NCI-H146 (cell line): Measurements from ENCODE around the gene SLC25A38.
"Not testable (repeated sequence)": the region's sequence is repeated elsewhere in the genome, so short reads cannot be mapped to it uniquely, and the experiment has no call there.

Experiments used
- DNase-seq: peaks from one replicate; lab custom pipeline; 2025; lab: John Stamatoyannopoulos, UW

The SLC25A38 gene

DNA sequence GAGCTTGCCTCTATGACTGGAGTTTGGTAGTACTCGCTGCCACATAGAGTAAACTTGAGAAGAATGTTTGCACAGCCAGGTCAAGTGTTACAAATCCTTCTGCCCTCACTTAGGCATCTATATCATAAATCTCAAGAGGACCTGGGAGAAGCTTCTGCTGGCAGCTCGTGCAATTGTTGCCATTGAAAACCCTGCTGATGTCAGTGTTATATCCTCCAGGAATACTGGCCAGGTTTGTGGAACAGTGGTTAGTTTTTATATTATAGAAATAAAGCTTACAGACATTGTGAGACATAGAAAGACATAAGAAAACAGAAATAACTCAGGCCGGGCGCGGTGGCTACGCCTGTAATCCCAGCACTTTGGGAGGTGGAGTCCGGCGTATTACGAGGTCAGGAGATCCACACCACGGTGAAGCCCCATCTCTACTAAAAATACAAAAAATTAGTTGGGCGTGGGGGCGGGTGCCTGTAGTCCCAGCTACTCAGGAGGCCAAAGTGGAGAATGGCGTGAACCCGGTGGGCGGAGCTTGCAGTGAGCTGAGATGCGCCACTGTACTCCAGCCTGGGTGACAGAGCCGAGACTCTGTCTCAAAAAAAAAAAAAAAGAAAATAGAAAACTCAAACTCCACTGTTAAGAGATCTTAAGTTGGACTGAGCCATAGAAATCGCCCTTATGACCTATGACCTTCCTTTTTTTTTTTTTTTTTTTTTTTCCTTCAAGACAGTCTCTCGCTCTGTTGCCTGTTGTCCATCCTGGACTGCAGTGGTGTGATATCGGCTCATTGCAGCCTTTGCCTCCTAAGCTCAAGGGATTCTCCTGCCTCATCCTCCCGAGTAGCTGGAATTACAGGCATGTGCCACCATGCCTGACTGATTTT lies 25.6 kb downstream of the SLC25A38 start:
- no peak for DNase-seq

DNA sequence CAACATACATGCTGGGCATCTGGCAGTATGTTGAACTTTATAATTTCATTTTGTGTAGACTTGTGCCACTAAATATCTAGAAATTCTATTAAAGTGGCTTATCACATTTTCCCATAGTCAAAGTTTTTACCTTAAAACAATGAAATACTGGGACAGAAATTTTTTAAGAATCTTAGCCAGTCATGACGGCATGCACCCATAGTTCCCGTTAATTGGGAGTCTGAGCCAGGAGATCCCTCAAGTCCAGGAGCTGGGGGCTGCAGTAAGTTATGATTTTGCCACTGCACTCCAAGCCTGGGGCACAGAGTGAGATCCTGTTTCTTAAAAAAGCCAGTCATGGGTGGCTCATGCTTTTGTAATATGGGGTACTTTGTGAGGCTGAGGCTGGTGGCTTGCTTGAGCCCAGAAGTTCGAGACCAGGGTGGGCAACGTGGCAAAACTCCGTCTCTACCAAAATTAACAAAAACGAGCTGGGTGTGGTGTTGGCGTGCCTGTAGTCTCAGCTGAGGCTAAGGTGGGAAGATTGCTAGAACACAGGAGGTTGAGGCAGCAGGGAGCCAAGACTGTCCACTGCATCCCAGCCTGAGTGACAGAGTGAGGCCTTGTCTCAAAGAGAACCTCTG lies 26.5 kb downstream of the SLC25A38 start:
- no peak for DNase-seq

DNA sequence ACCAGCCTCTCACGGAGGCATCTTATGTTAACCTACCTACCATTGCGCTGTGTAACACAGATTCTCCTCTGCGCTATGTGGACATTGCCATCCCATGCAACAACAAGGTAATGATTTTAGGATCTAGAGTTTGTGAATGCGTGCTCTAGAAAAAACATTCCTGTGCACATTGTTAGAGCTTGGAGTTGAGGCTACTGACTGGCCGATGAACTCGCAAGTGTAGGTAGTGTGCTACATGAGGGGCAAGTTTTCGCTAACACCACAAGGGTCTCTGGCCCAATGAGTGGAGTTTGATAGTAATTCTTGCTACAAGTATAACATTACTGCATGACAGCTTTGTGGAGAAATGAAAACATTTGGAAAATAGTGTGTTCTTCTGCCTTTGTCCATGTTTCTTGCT lies 27.7 kb downstream of the SLC25A38 start:
- no peak for DNase-seq

DNA sequence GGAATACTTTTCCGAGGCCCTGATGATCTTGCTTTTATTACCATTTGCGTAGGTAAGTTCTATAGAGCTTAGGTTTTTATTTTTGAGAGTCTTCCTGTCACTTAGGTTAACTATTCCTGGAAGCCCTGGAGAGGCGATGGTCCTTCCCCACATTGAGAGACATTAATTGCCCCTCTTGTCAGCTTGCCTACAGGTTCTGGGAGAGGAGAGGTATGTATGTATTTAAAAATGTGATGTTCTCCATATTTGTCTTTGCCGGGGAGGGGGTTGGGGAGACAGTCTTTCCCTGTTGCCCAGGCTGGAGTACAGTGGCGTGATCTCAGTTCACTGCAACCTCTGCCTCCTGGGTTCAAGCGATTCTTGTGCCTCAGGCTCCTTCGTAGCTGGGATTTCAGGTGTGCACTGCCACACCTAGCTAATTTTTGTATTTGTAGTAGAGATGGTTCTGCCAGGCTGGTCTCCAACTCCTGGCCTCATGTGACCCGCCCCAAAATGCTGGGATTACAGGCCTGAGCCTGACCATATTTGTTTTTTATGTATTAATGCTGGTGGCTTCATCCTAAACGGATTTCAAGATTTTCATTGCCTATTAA lies 29.6 kb downstream of the SLC25A38 start:
- no peak for DNase-seq

DNA sequence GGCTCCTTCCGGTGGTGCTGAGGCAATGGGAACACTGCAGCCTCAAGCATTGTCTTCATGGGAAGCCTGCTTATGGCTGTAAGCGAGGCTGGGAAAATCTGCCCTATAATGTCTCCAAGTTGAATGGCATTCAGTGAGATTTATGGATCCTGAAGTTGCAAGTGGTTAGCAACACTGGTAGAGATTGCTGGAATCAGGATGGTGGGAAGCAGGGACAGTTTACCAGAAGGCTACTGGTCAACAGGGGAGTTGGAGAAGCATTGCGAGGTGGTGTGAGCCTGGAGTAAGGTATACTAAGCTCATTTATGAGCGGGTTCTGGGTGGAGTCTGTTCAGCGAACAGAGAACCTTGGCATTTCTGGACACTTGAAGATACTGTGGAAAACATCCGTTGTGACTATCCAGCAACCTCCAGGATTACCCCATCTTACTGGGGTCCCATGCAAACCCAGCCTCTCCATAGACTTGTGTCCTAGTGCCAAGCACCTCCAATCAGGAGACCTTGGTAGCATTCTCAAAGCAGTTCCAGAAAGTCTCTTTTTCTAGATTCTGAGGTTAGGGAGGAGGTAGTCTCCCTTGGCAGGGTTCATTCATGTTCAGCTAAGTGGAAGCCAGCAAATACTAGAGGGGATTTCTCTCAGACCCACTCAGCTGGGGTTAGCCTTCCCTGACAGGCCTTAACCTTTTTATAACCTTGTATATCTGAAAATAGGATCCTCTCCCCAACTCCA lies 30.7 kb downstream of the SLC25A38 start:
- DNase-seq: no peak

DNA sequence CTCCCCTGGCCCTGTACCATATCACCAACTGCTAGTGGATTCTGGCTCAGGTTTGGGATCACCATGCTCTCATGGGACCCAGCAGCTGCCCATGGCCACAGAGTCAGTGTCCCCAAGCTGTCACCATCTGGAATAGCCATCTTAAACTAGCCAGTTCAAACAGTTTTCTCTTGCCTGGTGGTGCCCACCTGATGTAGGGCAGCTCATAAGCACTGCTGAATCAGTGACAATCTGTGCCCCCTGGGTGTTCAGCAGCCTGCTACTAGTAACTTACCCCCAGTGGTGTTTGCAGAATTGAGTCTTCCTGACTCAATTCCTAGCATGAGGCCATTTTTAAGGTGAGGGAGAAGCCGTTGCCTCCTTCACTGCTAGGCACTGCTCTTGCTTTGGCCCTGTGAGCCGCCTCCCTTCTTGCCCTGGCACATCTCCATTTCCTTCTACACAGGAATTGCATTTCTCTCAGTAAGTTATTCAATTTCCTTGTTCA lies 31.3 kb downstream of the SLC25A38 start:
- DNase-seq: no peak

DNA sequence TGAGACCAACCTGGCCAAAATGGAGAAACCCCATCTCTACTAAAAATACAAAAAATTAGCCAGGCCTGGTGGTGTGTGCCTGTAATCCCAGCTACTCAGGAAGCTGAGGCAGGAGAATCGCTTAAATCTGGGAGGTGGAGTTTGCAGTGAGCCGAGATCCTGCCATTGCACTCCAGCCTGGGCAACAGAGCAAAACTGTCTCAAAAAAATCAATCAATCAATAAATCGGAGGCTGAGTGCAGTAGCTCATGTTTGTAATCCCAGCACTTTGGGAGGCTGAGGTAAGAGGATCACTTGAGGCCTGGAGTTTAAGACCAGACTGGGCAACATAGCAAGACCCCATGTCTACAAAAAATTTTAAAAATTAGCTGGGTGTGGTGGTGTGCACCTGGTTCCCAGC lies 32.1 kb downstream of the SLC25A38 start:
- DNase-seq: not testable (repeated sequence)

DNA sequence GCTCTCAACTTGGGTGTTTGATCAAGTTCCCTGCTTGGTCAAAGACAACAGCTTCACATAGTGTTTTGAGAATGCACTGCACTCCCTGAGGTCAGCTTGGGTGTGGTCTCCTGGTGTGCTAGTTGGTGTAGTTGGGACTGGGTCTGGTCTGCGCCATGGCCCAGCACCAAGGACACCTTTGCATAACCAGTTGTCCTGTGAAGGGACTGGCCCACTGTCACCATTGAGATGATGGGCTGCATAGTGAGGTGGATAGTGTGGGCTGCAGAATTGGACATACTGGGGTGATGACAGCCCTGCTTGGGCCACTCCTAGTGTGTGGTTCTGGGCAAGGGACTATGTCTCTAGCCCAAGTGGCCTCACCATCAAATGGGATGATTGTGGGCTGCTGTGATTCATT lies 32.8 kb downstream of the SLC25A38 start:
- no peak for DNase-seq

DNA sequence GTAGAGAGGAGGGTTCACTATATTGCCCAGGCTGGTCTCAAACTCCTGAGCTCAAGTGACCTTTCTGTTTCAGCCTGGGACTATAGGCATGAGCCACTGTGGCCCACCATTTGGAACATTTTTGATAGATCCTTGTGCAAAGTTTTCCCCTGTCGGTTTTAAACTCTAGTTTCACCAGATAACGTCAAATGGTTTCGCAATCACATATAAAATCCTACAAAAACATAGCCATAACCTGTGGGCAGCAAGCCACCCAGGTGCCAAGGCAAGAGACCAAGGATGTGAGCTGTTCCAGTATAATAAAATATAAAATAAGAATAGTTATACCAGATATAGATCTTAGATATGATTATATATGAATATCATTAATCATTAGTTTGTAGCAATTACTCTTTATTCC lies 33.8 kb downstream of the SLC25A38 start:
- not testable (repeated sequence) for DNase-seq

DNA sequence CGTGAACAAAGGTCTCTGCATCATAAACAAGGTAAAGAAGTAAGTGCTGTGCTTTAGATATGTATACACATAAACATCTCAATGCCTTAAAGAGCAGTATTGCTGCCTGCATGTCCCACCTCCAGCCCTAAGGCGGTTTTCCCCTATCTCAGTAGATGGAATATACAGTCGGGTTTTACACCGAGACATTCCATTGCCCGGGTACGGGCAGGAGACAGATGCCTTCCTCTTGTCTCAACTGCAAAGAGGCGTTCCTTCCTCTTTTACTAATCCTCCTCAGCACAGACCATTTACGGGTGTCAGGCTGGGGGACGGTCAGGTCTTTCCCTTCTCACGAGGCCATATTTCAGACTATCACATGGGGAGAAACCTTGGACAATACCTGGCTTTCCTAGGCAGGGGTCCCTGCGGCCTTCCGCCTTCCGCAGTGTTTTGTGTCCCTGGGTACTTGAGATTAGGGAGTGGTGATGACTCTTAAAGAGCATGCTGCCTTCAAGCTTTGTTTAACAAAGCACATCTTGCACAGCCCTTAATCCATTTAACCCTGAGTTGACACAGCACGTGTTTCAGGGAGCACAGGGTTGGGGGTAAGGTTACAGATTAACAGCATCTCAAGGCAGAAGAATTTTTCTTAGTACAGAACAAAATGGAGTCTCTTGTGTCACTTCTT lies 35.5 kb downstream of the SLC25A38 start:
- DNase-seq: not testable (repeated sequence)

DNA sequence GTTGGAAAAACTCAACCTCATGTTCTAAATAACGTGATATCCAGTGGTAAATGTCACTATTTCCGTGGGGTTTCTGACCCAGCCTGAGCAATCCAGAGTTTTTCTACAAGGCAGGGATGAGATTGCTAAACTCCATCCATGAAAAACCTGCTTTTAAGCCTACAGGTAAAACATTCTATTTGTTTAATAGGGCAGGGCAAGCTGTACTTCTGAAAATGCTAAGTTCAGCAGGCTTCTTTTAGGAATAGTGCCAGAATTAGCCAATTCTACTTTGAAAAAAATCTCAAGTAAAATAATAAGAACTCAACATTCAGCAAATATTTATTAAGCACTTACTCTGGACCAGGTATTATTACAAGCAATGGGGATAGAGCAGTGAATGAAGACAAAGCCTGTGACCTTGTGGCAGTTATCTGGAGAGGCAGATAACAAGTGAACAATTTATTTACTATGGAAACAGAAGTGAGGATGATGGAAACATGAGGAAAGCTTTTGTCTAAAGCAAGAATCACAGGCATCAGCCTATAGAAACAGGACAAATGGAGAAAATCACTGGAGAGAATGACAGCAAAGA lies 36.7 kb downstream of the SLC25A38 start:
- peak; percentile 17 for DNase-seq

DNA sequence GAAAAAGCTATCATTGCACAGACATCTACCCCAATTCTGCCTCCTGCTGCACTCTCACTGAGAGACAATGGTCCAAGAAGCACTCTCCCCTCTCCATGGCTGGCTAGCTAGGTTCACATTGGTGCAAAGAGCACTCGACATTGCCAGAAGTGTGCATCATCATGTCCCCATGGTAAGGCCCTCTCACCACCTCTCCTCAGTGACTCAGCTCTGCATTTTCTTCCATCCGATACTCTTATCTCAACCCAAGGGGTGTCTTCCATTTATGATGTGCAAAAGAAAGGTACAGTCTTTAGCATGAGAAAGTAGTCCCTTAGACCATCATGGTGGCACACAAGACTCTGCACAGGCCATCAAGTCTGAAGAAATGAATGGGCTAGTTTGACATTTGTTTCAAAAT lies 37.4 kb downstream of the SLC25A38 start:
- no peak for DNase-seq

DNA sequence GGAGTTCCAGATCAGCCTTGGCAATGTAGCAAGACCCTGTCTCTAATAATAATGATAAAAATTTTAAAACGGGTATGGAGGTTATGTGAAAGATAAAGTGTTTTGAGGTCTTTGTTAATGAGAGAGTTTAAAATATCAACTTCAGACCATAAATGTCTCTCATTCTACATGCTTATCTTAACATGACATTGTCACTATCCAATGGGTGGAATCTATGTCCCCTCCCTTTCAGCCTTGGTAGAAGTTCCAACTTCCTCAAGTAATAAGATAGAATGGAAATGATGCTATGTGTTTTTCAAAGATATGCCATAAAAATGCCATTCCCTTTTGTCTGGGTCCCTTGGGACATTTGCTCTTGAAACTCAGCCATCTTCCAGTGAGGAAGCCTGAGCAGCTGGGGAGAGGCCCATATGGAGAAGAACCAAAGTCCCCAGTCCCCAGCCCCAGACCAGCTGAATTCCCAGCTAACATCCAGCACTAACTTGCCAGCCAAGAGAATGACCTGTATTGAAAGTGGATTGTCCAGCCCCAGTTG lies 40.3 kb downstream of the SLC25A38 start:
- no peak for DNase-seq

DNA sequence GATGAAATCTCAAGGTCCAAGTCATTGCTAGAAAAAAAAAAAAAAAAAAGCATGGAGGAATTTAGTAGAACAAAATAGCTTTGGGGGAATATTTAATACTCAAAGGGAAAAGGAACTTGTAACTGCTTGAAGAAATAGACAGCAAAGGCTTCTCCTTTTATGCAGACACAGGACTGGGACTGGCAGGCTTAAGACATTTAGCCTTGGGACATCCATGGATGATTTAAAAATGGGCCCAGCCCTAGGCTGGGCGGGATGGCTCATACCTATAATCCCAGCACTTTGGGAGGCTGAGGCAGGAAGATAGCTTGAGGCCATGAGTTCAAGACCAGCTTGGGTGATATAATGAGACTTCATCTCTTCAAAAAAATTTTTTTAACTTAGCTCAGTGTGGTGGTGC lies 43.1 kb downstream of the SLC25A38 start:
- DNase-seq: no peak

DNA sequence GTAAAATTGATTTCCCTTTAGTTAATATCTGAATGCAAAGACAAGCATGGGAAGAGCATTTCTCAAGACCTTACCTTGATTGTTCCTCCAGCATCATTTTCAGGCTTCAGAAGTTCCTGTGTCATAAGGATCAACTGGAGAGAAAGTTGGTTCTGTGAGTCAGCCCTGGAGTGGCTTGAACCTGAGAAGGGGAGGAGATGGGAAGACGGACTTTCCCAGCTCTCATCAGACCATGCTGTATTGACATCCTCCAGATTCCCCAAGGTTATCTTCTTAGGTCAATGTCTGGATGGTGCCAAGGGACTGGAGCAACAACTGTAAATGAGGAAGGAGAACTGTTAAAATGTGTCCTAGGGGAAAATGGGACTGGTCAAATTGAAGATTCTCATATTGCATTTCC lies 44.3 kb downstream of the SLC25A38 start:
- no peak for DNase-seq

DNA sequence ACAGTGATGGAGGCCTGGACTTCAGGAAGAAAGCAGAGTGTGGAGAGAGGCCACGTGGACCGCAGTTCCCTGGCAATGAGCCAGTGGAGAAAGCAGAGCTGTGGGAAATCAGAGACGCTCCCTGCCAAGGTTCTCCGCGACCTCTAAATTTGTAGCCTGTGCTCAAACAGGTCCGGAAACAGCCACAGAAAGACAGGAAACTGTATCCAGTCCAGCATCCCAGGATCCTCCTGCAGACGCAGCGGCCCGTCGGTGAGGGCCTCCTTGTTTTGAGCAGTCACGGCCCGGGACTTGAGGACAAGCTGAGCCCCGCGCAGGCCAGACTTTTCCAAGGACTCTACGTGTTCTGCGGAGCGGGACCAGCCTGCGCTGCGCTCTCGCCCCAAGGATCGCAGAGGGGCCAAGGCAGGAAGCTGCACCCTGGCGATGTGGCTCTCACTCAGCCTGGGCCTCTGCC lies 45.6 kb downstream of the SLC25A38 start:
- peak; percentile 13 for DNase-seq

DNA sequence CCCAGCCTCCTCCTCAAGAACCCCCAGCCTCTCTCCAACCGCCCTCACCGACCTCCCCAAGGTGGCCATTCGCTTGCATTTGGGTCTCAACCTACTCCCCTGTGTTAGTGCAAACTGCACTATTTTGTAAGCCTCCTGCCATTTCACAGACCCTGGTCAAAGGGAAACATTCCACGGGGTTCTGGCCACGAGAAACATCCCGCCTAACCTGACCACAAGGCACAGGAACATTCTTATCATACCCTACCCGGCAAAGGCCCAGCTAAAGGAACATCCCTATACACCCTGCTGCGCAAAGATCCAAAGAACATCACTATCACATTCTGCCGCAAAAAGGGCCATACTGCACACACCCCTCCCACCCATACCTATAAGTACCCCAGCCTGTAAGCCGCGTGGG lies 46.3 kb downstream of the SLC25A38 start:
- no peak for DNase-seq

DNA sequence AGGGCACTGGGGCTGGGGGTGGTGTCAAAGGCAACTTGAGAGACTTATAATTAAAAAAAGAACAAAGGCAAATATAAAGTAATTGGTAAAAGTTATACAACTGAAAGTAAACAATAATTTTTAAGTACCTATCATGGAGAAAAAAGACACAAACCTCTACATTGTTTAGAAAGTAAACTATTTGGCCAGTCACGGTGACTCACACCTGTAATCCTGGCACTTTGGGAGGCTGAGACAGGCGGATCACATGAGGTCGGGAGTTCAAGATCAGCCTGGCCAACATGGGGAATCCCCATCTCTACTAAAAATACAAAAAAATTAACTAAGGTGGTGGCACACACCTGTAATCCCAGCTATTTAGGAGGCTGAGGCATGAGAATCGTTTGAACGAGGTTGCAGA lies 49.2 kb downstream of the SLC25A38 start:
- DNase-seq: no peak

DNA sequence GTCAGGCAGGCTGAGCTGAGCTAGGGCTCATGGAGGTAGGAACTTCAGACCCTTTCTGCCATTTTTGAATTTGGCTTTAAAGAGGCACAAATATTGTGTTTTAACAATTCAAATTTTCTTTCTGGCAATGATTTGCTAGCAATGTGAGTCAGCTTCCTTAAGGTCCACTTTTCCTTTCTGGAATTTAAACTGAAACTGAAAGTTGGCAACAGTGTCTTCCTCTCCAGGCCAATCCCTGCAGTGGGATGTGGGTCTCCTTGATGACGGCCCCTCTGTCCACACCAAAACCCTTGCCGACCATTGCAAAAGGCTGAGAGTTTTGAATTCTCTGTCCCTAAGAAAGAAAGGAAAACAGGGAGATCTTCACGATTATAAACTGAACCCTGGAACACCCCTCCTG lies 50.5 kb downstream of the SLC25A38 start:
- DNase-seq: no peak

DNA sequence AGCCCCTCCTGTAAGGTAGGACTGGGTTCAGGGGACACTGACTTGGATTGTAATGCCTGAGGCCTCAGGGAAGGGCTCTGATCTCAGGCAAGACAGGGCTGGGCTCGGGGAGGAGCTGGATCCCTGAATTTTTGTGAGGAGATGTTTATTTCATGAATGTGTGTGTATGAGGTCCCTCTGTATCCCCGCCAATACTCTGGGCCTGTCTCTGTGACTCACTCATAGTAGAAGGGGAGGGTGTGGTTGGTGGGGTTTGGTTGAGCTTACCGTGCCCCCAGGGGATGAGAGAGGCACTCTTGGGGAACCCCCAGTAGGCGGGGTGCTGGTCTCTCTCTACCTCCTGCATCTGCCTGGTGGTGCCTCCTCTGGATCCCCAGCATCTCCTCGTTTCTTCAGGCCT lies 51.4 kb downstream of the SLC25A38 start:
- DNase-seq: no peak
